Stimulated activated CD4-positive, alpha-beta T cell treated with anti-CD3 and anti-CD28 coated beads, TNF-alpha, amount 100 ng/mL, for 4 hours (primary cell): ENCODE data around the gene GHR.
"Not testable (repeated sequence)": the region's sequence is repeated elsewhere in the genome, so short reads cannot be mapped to it uniquely, and the experiment has no call there.

Experiments
- DNase-seq, 3 experiments: peaks; one replicate each; pipeline ENCODE4 v3.0.0-alpha.2; 2020; ENCODE audit warnings: low read depth in 3 of 3

The GHR gene

DNA sequence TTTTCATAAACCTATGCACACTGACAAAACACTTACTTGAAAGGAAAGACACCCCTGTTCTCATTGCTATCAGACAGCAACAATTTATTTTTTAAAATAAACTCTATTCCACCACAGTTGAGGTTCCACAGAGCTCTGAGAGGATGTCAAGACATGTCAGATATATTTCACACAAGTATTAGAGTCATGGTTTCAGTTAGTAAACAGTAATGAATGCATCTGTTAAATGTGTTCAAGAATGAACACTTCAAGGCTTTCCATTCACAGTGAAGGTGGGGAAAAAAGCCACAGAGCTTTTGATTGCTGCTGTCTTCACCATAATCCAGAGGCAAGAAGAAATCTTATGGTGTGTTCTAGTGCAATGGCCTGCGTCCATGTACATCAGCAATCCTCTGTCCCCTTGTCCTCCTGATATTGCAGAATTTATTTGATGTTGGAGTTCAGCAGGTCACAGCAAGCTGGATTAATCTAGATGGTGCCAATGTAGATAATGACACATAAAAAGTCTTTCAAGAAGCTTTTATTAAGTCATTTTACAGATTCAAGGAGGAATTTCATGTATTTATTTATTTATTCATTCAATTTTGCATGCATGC is 146.8 kb downstream of the GHR start:
- DNase-seq: no peak

DNA sequence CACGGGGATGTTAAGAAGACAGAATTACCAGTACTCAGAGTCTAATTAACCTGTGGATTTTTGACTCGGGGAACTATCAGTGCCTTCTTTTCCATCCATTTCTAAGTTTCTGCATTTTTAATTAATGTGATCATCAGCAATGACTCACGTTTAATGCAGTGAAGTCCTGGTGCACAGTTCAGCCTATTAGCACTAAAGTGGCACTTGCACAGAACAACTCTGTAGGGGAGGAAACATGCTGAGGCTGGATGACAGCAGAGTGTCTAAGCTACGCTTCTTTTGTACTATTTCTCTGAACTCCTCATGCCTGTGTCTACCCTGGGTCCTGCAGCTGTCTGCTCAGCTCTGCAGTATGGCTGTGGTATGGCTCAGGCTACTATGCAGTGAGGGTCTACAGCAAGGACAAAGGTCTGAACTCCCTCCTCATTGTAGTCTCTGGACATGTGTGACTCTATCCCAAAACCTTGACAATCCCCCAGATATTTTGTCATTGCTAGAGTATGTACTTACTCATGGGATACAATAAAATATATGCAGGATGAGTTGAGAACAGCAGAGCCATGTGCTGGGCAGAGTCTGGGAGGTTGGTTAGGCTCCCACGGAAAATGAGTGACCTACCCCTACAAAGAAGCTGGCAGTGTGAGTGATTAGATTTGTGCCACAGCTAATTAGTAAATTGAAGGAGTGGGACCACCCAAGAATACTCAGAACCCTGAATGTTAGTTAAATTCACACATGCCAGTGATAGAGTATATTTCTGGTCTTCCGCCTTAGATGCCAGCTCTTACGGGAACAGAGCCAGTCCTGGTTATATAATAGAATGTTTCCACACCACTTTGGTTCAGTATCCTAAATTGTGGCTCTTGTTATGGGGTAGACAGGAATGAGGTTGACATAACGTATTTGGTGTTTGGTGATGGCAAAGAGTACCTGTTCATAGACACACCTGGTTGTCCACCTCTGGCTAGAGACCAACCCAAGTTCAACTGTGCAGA is 148.0 kb downstream of the GHR start:
- no peak for DNase-seq

DNA sequence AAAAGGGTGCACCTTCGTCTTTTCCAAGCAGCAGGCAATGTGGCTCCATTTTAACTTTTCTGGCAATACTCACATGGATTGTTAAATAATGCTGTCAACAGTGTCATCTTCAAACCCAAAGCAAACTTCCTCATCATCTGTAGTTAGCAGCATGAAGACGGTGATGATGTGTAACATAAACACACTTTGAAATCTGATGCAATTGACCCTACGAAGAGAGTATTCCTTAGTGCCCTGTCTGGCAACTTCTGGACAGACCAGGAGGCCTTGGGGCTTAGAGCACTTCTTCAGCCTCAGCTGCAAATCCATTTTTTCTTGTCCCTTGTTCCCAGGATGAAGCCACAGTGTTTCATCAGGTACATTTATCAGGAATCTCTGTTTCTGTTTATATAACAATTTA is 149.1 kb downstream of the GHR start:
- no peak for DNase-seq

DNA sequence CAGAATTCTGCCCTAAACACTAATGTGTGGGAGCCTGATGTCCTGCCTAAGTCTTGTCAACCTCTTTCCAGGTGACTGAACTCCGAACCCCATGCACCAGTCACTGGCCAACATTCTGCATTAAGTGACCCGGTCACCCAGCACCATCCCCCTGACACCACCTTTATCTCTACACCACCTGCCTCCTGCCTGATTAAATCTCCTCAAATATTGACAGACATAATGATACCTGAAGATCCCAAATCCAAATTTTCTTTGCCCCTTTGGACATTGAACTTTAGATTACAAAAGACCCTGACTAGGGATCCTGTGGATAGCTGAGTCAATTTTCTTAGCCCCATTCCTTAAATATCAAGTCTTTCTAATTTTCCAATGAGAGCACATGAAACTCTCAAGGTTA is 150.1 kb downstream of the GHR start:
- no peak for DNase-seq

DNA sequence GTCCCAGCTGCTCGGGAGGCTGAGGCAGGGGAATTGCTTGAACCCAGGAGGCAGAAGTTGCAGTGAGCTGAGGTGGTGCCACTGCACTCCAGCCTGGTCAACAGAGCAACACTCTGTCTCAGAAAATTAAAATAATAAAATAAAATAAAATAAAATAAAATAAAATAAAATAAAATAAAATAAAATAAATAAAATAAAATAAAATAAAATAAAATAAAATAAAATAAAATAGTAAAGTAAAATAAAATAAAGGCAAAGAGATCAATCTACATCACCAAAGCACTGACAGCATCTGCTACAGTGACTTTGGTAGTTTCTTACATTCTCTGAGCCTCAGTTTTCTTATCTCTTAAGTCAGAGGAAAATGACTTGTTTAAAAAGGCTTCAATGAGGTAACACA is 152.7 kb downstream of the GHR start:
- DNase-seq: not testable (repeated sequence)

DNA sequence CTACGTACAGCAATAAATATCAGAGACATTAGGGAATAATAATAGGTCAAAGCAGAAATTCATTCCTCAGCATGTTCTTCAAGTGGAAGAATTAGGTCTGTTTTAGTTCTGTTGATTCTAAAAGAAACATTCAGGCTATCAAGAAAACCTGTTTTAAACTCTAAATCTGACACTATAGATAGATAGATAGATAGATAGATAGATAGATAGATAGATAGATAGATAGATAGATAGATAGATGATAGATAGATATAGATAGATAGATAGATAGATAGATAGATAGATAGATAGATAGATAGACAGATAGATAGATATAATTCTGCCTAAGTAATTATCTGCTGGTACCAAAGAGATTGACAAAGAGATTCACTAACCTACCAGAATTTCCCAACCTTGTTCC is 155.7 kb downstream of the GHR start:
- not testable (repeated sequence) for DNase-seq

DNA sequence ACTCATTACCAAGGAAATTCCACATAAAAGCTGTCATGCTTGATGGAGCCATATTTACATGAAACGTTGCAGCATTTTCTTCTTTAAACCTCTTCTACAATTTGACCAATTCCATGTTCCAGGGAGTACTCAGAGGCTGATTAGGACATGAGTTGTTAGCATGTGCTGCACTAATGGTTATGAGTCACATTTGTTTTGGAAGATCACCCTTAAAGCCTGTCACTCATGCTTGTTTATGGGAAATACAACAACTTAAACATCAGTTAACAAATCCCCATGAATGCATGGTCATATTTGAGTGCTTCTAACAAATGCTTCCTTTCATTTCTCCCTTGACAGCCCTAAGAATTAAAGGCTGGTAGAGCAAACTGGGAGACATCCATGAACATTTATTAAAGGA is 156.1 kb downstream of the GHR start:
- no peak for DNase-seq

DNA sequence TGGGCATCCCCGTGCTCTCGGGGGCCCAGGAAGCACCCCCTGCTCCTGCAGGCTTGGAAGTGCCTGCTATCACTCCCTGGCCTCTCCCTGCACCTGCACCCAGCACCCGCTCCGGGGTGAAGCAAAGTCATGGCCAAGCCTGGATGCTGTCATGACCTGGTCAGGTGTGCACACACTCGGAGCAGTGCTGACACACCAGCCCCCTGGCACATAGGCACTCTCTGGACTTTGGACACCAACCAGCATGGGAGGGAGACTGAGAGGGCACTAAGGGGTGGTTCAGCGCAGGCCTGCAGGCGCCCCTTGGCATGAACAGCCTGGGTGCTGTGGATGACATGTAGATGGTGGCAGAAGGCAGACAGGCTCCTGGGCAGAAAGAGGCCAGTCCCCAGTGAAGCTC is 158.6 kb downstream of the GHR start:
- no peak for DNase-seq

DNA sequence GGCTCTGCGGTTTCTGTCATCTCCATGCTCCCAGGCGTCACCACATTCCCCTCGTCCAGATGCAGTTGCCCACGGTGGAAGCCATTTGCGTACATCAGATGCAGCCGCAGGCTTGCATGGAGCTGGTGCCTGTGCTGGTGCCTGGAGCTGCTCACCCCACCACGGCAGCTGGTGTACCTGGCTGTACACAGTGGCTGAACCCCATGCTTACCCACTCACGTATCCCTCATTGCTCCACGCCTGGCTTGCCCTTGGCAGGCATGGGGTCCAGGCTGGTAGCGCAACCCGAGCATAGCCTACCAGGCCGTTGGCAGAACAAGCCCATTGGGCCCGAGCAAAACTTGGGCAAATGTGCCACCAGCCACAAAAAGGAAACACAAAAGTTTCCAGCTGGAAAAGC is 159.5 kb downstream of the GHR start:
- DNase-seq: no peak

DNA sequence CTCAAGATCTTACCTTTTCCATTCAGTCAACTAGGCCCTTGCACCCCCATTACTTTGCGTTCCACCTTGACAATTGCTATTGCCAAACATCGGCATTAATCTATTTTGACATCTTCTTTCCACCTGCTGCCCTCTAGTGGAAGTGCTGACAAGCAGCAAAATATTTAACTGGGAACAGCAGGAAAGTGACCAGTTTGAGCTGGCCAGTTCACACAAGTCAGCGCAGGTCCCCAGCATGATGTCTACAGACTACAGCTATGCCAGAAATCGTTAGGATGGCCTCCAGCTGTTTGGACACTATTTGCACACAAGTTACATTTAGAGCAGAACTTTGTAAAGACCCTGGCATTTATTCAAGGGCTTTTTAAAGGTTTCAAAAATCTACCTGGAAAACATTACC is 160.1 kb downstream of the GHR start:
- no peak for DNase-seq

DNA sequence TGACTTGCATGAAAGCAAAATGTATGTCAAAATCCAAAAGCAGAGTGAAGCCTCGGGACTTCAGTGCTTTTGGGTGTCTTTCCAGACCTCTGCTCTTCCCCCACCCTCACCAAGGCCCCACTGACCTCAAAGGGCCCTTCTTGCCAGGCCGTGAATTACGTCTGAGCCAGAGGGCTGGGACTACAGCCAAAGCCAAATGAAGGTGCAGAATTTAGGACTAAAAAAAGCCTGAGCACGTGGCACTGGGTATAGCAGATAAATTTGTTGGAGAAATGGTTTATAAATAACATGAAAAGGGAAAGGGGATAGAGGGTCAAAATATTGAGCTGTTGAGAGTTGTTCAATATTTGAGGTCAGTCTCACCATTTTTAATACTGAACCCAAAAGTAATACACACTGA is 163.4 kb downstream of the GHR start:
- DNase-seq: no peak

DNA sequence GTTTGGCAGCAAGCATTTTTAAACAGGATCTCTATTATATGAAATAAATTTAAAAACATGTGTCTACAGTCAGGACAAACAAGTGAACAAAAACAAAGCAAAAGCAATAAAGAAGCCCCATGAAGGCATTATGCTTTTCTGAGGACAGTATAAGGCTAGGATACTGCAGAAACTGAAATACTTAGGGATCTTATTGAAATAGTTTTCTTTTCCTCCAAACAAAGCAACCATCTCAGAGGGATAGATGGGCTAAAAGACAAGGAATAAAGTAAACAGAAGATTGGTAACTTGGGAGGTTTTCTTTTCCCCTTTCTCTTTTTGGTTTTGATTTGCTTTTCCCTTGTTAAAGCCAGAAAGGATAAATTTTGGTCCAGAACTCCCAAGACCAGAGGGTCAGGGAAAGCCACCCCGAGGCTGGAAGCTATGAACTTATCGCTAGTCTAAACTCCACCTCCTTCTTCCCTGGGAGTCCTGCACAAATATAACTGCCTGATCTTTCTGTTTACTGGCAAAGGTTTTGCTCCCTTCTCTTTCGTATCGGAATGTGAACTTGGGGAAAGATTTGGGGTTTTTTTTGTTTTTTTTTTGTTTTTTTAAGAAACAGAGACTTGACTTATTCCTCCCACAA is 164.0 kb downstream of the GHR start:
- no peak for DNase-seq

DNA sequence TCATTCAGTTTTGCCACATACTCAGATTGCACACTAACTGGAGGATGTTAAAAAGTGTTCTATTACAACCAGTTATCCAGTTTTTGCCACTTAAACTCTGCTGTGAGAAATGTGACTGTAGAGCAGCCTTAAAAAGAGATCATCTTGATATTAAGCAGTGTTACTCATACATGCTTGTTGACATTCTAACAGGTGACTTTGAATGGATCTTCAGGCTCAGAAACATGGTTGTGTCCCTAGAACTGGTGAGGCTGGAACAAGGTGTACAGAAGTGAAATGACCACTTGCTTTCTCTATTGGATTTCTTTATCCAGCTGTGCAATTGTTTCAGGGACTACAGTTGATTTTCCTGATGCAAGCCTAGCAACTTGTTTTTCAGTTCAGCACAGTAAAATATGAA is 167.3 kb downstream of the GHR start:
- DNase-seq: no peak

DNA sequence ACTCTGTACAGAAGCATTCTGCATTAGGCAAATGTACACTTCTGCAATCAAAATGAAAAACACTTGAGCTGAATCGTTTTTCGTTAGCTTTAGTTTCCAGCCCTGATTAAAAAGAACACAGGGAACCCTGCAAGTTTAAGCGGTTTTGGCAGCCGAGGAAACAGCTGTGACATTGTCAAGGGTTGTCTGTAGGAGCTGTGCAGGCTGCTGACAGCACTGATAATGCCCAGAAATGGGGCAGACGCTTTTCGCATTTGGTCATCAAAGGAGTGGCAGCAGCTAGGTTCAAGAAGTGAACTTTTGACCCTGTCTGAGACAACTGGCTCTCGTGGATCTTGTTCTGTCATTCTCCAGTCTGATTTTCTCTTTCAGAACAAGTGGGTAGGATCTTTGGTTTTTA is 167.8 kb downstream of the GHR start:
- no peak for DNase-seq

DNA sequence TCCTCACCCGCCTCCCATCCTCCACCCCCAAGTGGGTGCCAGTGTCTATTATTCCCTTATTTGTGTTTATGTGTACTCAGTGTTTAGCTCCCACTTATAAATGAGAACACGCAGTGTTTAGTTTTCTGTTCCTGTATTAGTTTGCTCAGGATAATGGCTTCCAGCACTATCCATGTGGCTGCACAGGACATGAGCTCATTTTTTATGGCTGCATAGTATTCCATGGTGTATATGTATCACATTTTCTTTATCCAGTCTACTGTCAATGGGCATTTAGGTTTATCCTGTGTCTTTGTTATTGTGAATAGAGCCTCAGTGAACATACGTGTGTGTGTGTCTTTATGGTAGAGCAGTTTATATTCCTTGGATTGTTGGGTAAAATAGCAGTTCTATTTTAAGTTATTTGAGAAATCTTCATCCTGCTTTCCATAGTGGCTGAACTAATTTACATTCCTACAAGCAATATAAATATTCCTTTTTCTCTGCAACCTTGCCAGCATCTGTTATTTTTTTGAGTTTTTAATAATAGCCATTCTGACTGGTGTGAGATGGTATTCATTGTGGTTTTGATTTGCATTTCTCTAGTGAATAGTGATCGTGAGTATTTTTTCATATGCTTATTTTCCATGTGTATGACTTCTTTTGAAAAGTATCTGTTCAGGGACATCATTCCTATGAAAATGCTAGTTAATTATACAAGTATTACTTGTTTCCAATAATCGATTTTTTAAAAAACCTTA is 169.3 kb downstream of the GHR start:
- DNase-seq: no peak

DNA sequence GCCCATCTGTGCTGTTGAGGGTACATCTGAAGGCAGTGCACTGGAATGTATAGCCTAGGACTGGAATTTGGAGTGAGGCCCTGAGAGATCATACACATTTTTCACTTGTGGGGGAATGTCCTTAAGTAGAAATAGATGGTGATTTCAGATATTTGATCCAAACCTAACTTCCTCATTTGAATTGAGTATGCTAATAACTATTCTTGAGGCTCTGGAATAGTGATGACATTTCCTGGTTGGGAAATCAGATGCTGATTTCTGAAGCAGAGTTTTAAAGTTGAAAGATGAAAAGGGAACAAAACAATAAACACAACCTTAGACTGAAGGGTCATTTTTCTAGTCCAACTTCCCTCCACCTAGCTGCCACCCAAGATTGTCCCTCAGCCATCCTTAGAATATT is 170.4 kb downstream of the GHR start:
- no peak for DNase-seq

DNA sequence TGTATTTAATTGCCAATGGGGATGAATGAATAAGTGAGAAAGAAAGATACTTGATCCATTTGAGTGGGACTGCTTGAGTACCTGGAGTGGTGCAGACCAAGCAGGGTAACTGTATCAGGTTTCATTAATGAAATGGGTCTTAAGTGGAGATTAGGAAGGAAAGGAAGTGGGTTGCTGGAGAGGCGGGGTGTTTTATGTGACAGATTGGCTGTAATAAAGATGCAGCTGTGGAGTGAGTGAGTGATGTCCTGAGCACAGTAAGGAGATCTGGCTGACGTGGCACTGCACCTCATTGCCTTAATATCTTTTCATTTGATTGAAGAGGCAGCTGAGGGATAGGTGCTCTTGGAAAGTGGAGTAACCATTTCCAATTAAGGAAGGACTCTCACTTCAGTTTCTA is 172.4 kb downstream of the GHR start:
- no peak for DNase-seq

DNA sequence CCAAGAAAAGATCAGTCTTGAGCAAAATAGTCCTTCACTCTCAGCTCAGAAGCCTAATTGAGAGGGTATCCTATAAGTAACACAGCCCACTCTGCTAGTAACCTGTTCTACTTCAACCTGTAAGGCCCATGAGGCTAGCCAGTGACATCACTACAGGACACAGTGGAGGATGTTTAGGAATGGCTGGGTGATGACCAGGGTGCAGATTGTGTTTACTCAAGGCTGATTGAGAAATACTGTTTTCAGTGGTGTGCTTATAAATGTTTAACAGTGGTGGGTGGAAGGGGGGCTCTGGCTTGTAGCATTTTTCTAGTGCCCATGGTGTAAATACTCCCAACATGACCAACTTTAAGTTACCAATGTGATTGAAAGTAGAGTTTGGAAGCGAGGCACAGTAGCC is 173.6 kb downstream of the GHR start:
- no peak for DNase-seq

DNA sequence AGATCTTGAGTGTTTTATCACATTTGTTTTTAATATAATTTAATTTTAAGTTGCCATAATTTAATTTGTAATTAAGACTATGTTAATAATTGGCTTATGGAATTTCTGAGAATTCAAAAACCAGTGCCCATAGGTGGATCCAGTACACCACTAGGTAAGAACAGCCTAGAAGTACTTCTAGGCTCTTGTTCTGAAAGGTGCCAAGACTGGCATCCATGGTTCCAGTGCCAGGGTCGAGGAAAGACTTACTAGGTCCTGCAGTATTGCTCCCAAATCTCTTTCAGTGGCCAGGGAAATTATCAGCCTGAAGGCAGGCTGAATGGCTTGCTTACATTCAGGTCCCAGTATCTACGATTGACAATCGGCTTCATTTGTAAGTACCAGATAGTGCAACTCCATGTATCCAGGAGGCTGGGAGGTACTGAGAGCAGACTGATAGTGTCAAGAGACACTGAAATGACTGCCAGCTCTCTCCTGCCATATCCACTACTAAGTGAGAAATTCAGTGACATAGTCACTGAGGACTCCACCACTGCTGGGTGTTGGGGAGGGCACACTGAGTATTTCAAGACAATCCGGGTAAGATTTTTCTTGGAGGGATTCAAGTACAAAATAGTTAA is 174.2 kb downstream of the GHR start:
- DNase-seq: no peak

DNA sequence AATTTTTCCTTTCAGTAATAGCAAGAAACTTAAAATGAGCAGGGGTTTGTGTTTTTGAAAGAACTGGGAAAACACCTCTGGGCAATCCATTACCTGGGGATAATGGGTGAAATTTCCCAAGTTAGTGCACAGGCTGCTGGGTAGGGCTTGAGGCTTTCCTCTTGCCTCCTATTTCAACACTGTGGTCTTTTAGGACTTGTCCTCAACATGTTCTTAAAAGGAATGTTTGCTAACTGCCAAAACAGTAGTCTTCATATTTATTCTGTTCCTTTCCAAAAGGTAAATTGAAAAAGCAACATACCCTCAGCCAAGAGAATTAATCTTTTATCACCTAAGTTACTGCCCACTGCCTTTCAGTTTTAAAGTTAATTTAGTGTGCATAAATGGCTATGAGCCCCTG is 175.1 kb downstream of the GHR start:
- DNase-seq: no peak

DNA sequence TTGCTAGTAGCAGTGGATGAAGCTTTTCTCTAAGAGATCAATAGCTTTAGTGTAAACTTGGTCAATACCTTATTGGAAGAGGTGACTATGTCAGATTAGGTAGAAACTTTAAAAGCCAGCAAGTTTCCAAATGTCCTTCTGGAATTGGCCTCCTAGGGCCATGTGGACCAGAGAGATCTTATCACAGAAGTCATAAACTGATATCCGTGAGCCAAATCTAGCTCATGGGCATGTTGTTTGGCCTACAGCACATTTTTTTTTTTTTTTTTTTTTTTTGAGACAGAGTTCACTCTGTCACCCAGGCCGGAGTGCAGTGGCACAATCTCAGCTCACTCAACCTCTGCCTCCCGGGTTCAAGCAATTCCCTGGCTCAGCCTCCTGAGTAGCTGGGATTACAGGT is 175.9 kb downstream of the GHR start:
- no peak for DNase-seq

DNA sequence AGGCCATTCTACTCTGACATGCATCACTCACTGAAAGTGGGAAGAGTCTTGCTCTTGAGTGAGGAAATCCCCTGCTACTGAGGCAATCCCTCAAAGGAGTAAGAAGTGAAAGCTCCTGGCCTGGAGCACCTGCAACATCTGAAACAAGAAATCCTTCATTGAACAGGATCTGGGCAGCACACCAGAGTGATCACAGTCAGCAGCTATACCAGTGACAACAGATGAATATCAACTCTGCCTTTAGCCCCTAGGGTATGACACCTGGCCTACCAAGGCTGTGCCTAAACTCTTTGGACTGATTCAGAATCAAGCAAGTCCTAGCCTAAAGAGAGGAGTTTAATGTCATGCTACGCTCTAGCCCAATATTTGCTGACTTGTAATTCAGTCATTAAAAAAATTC is 177.2 kb downstream of the GHR start:
- no peak for DNase-seq
